HG03280 (cell line): ENCODE data around the gene SOCS2.
"Not testable (repeated sequence)": the region's sequence is repeated elsewhere in the genome, so short reads cannot be mapped to it uniquely, and the experiment has no call there.

Experiments
- ATAC-seq: cut with Tn5 transposase; IDR thresholded peaks from one replicate; pipeline ENCODE4 v1.9.1; 2021; ENCODE audit warnings: mild to moderate bottlenecking, moderate library complexity; ENCODE audit not compliant: unreplicated experiment

SOCS2 gene

GRCh38 chr12:93592641-93593406, 20.3 kb downstream of the SOCS2 start:
- no peak for ATAC-seq

- no peak for ATAC-seq
Observed at GRCh38 chr12:93593843-93594242, 21.4 kb downstream of the SOCS2 start.

- no peak for ATAC-seq
Observed at GRCh38 chr12:93594766-93595311, 22.4 kb downstream of the SOCS2 start.

- ATAC-seq = no peak
Observed at GRCh38 chr12:93595351-93595750, 22.9 kb downstream of the SOCS2 start.

- ATAC-seq = no peak
Observed at GRCh38 chr12:93597608-93598007, 25.1 kb downstream of the SOCS2 start.

GRCh38 chr12:93599192-93599591, 26.7 kb downstream of the SOCS2 start:
- ATAC-seq = no peak

GRCh38 chr12:93601591-93601990, 29.1 kb downstream of the SOCS2 start:
- no peak for ATAC-seq

GRCh38 chr12:93602897-93603668, 30.6 kb downstream of the SOCS2 start:
- ATAC-seq = no peak

- ATAC-seq = no peak
Observed at GRCh38 chr12:93603762-93604161, 31.3 kb downstream of the SOCS2 start.

- ATAC-seq = no peak
Observed at GRCh38 chr12:93608313-93608712, 35.8 kb downstream of the SOCS2 start.

GRCh38 chr12:93609281-93610192, 37.1 kb downstream of the SOCS2 start:
- ATAC-seq = no peak

- no peak for ATAC-seq
Observed at GRCh38 chr12:93612776-93613175, 40.3 kb downstream of the SOCS2 start.

- ATAC-seq = no peak
Observed at GRCh38 chr12:93614917-93615596, 42.6 kb downstream of the SOCS2 start.

GRCh38 chr12:93616584-93617101, 44.2 kb downstream of the SOCS2 start:
- ATAC-seq = no peak

- no peak for ATAC-seq
Observed at GRCh38 chr12:93618891-93619410, 46.5 kb downstream of the SOCS2 start.

- ATAC-seq = no peak
Observed at GRCh38 chr12:93621986-93622385, 49.5 kb downstream of the SOCS2 start.

- ATAC-seq = no peak
Observed at GRCh38 chr12:93622485-93622884, 50.0 kb downstream of the SOCS2 start.

- ATAC-seq = peak; percentile 66
Observed at GRCh38 chr12:93624595-93625294, 52.3 kb downstream of the SOCS2 start.

- not testable (repeated sequence) for ATAC-seq
Observed at GRCh38 chr12:93625295-93625645, 52.8 kb downstream of the SOCS2 start.
